Upper lobe of left lung (tissue), 6 donors: Measurements from ENCODE around the gene NDUFV2. TPM values are rescaled to one million over a fixed set of nuclear protein-coding genes. Genes with fewer than 3 reads are reported as not detected.

Source experiments
- ATAC-seq, 2 donors: fragments of 200-7000 bp; cut with Tn5 transposase; one replicate each; pipeline ENCODE4 v1.9.1; 2022; ENCODE audit warnings: mild to moderate bottlenecking in 2 of 2, moderate library complexity in 2 of 2; ENCODE audit not compliant: low FRiP score in 2 of 2
- DNase-seq, 2 donors: peaks; one replicate each; pipeline ENCODE4 v3.0.0-alpha.2; 2019 to 2020
- H3K27ac ChIP-seq, 4 donors: fragments of 200-600 bp; sonication (generic); one replicate each; pipeline ENCODE4 v1.5.1; 2016 to 2019
- H3K27me3 ChIP-seq, 4 donors: fragments of 200-600 bp; sonication (generic); one replicate each; pipeline ENCODE4 v1.5.1; 2017 to 2019
- H3K36me3 ChIP-seq, 4 donors: fragments of 200-600 bp; sonication (generic); one replicate each; pipeline ENCODE4 v1.5.1; 2016 to 2019
- H3K4me1 ChIP-seq, 4 donors: fragments of 200-600 bp; sonication (generic); one replicate each; pipeline ENCODE4 v1.5.1; 2018 to 2019
- H3K4me3 ChIP-seq, 4 donors: fragments of 200-600 bp; sonication (generic); one replicate each; pipeline ENCODE4 v1.5.1; 2017 to 2019; ENCODE audit warnings: mild to moderate bottlenecking in 2 of 4, moderate library complexity in 1 of 4
- H3K9me3 ChIP-seq, 4 donors: fragments of 200-600 bp; sonication (generic); one replicate each; pipeline ENCODE4 v1.5.1; 2018 to 2019
- EP300 ChIP-seq, 4 donors: sonication (generic); formaldehyde crosslinking; IDR thresholded peaks; one replicate each; pipeline ENCODE4 v1.5.1; 2017; ENCODE audit warnings: antibody characterized with exemption in 4 of 4, control low read depth in 2 of 4
- POLR2A ChIP-seq, 4 donors: fragments of 450-650 bp; IDR thresholded peaks; one replicate each; pipeline ENCODE4 v1.5.1; 2016 to 2017; ENCODE audit warnings: antibody characterized with exemption in 4 of 4, mild to moderate bottlenecking in 2 of 4
- POLR2AphosphoS5 ChIP-seq, 2 donors: sonication (generic); formaldehyde crosslinking; IDR thresholded peaks; one replicate each; pipeline ENCODE4 v1.5.1; 2017; ENCODE audit warnings: antibody characterized with exemption in 2 of 2
- WGBS, 2 donors: methylation state at CpG; one replicate each; pipeline ENCODE4 v1.1.5; 2017 to 2018; 5-methylcytosine and 5-hydroxymethylcytosine counted together
- total RNA-seq, 6 donors: library from RNA; depleted of rRNA in 4 of 6; stranded (reverse); fragments of >200 nt in 4 of 6; gene quantifications; one replicate each; pipeline versions ENCODE4 v1.1.0 to v1.2.1, GENCODE V29; 2016 to 2021
- TF ChIP-seq, protein P1 (sequence below), 6 experiments: fragments of 450-650 bp in 4 of 6; fragments of 200-600 bp in 2 of 6; sonication (generic) in 2 of 6; IDR thresholded peaks; one replicate each; pipeline ENCODE4 v1.5.1; 2016 to 2019; ENCODE audit warnings: antibody characterized with exemption in 6 of 6
- donor health status: DM: no; HTN: no; CAD: no; lungs with moderate emphysema.
- donor health status: DM: no; HTN: yes; CAD: no; lungs with severe emphysema.

Gene NDUFV2
- total RNA-seq, 6 donors from 2014 or later = 45.3 to 154 (median 113) TPM

GRCh38 chr18:9066817-9067306 is 35.6 kb upstream of the NDUFV2 start:
- 96 to 97% methylated on average over 5 of the region's 5 CpGs for WGBS, 2 donors
- TF ChIP-seq EP300 (IDR thresholded peaks at IDR 0.05) (no peak), POLR2AphosphoS5 (IDR thresholded peaks at IDR 0.05) (no peak), POLR2A (IDR thresholded peaks at IDR 0.05) (no peak)
- TF ChIP-seq, protein P1, sequence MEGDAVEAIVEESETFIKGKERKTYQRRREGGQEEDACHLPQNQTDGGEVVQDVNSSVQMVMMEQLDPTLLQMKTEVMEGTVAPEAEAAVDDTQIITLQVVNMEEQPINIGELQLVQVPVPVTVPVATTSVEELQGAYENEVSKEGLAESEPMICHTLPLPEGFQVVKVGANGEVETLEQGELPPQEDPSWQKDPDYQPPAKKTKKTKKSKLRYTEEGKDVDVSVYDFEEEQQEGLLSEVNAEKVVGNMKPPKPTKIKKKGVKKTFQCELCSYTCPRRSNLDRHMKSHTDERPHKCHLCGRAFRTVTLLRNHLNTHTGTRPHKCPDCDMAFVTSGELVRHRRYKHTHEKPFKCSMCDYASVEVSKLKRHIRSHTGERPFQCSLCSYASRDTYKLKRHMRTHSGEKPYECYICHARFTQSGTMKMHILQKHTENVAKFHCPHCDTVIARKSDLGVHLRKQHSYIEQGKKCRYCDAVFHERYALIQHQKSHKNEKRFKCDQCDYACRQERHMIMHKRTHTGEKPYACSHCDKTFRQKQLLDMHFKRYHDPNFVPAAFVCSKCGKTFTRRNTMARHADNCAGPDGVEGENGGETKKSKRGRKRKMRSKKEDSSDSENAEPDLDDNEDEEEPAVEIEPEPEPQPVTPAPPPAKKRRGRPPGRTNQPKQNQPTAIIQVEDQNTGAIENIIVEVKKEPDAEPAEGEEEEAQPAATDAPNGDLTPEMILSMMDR (IDR thresholded peaks at IDR 0.05) = no peak
- H3K27me3 ChIP-seq = no peaks in the 10 kb centered on the region
- H3K9me3 ChIP-seq = no peaks in the 10 kb centered on the region
- H3K4me1 ChIP-seq = peaks cover 0 to 10% (median 4%) of the 10 kb centered on the region in 4 donors
- peak in 1 of 2 donors; percentile 6 for DNase-seq
- no peak overlapping the region for H3K4me3 ChIP-seq
- H3K27ac ChIP-seq = no peak overlapping the region
- no peak for ATAC-seq
- H3K36me3 ChIP-seq = no peaks in the 10 kb centered on the region

GRCh38 chr18:9067823-9068222 is 34.7 kb upstream of the NDUFV2 start:
- Histone ChIP-seq H3K27me3 (no peaks in the 10 kb centered on the region), H3K36me3 (no peaks in the 10 kb centered on the region), H3K4me3 (no peak overlapping the region), H3K4me1 (peaks cover 0 to 10% (median 4%) of the 10 kb centered on the region in 4 donors), H3K27ac (no peak overlapping the region), H3K9me3 (no peaks in the 10 kb centered on the region)
- DNase-seq = no peak
- no peak for ATAC-seq
- 78 to 86% methylated on average over 6 of the region's 6 CpGs for WGBS, 2 donors
- no peak for TF ChIP-seq POLR2A (IDR thresholded peaks at IDR 0.05)
- TF ChIP-seq EP300 (IDR thresholded peaks at IDR 0.05) = no peak
- TF ChIP-seq, protein P1 (IDR thresholded peaks at IDR 0.05) = no peak
- no peak for TF ChIP-seq POLR2AphosphoS5 (IDR thresholded peaks at IDR 0.05)

- 84 to 88% methylated on average over 2 of the region's 2 CpGs for WGBS, 2 donors
- no peaks in the 10 kb centered on the region for H3K27me3 ChIP-seq
- H3K36me3 ChIP-seq = no peaks in the 10 kb centered on the region
- DNase-seq (no peak), ATAC-seq (no peak)
- no peak overlapping the region for H3K4me3 ChIP-seq
- TF ChIP-seq POLR2A (IDR thresholded peaks at IDR 0.05) (no peak), EP300 (IDR thresholded peaks at IDR 0.05) (no peak), POLR2AphosphoS5 (IDR thresholded peaks at IDR 0.05) (no peak)
- TF ChIP-seq, protein P1 (IDR thresholded peaks at IDR 0.05) = no peak
- H3K27ac ChIP-seq = no peak overlapping the region
- H3K9me3 ChIP-seq = no peaks in the 10 kb centered on the region
- peaks cover 0 to 10% (median 5%) of the 10 kb centered on the region in 4 donors for H3K4me1 ChIP-seq
Measured at GRCh38 chr18:9068346-9068745, 34.2 kb upstream of the NDUFV2 start.

- Histone ChIP-seq H3K9me3 (no peaks in the 10 kb centered on the region), H3K27ac (no peak overlapping the region), H3K27me3 (no peaks in the 10 kb centered on the region), H3K4me1 (peaks cover 3 to 16% (median 11%) of the 10 kb centered on the region in 4 donors), H3K36me3 (no peaks in the 10 kb centered on the region), H3K4me3 (no peak overlapping the region)
- DNase-seq = no peak
- 34% methylated on average over 9 of the region's 9 CpGs for WGBS, 2 donors
- TF ChIP-seq, protein P1 (IDR thresholded peaks at IDR 0.05) = no peak
- TF ChIP-seq POLR2A (IDR thresholded peaks at IDR 0.05) (no peak), POLR2AphosphoS5 (IDR thresholded peaks at IDR 0.05) (no peak), EP300 (IDR thresholded peaks at IDR 0.05) (no peak)
- ATAC-seq = peak in 1 of 2 donors; percentile 20
Measured at GRCh38 chr18:9069601-9070000, 32.9 kb upstream of the NDUFV2 start.

- DNase-seq (no peak), ATAC-seq (no peak)
- no peaks in the 10 kb centered on the region for H3K9me3 ChIP-seq
- no peak overlapping the region for H3K4me3 ChIP-seq
- TF ChIP-seq POLR2A (IDR thresholded peaks at IDR 0.05) (no peak), EP300 (IDR thresholded peaks at IDR 0.05) (no peak), POLR2AphosphoS5 (IDR thresholded peaks at IDR 0.05) (no peak)
- TF ChIP-seq, protein P1 (IDR thresholded peaks at IDR 0.05) = no peak
- no peak overlapping the region for H3K27ac ChIP-seq
- WGBS, 2 donors = 84 to 90% methylated on average over 5 of the region's 5 CpGs
- peaks cover 3 to 16% (median 11%) of the 10 kb centered on the region in 4 donors for H3K4me1 ChIP-seq
- no peaks in the 10 kb centered on the region for H3K27me3 ChIP-seq
- H3K36me3 ChIP-seq = no peaks in the 10 kb centered on the region
Measured at GRCh38 chr18:9070212-9070611, 32.3 kb upstream of the NDUFV2 start.
